ENCODE results near the gene C19orf25. TPM values are rescaled to one million over a fixed set of nuclear protein-coding genes. Genes with fewer than 3 reads are reported as not detected.

C19orf25 gene
- total RNA-seq, 3 donors from 2014 or later = 31.0 to 32.1 (median 32.0) TPM

DNA sequence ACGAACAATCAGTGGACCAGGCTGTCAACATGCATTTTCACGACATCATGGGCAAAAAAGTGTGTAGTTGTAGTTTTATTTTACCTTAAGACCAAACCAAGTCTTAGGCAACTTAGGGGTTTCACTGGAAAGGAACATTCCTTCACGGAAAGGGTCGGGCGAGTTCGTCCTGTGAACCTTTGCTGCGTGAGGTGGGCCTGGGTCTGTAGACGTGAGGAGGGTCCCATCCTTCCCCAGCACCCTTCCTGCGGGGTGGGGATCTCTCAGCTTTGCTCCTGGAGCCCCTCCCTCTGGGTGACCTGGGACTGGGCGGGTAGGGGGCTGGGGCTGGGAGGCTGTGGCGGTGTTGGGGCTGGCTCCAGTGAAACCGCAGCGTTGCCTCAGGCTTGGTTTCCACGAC is 53.1 kb downstream of the C19orf25 start:
- H3K4me1 Mint-ChIP-seq (ENCODE audit: low read depth) = no peaks in the 10 kb centered on the region
- H3K27me3 Mint-ChIP-seq (ENCODE audit: low read depth) = no peaks in the 10 kb centered on the region
- H3K9me3 Mint-ChIP-seq = no peaks in the 10 kb centered on the region
- H3K36me3 Mint-ChIP-seq (ENCODE audit: insufficient read depth) = peaks cover 30% of the 10 kb centered on the region
- no peak for ATAC-seq
- no peak overlapping the region for H3K4me3 Mint-ChIP-seq
- no peak for DNase-seq

DNA sequence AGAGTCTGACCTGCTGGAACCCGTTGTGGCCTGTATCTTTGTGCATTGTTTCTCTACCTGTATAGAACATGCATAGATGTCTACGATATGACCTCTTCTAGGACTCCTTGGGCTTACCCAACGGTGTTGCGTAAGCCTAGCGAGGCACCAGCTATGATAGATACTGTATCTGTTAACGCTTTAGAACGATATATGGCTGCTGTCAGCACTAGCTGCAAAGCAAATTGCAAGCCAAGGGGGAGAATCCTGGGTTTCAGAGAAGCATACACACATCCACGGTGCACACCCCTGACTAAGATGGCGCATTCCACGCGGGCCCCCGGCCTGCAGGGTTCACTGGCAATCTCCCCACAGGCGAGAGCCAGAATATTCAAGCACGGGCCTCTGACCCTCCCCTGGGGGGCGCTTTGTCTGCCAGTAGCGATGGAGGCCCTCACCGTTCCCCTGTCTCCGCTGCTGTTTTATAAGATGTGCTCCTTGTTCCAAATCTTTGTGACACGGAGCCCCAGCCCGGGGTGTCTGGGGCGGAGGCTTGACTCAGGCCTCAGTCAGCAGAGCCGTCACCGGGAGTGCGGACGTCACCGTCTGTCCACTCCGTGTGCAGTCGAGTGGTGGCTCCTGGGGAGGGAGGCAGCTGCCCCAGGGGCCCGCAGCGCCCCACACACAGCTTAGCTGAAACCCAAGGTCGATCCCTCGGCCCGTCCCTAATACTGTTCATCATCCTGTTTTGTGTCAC is 53.7 kb downstream of the C19orf25 start:
- Mint-ChIP-seq H3K36me3 (ENCODE audit: insufficient read depth) (peaks cover 32% of the 10 kb centered on the region), H3K4me3 (no peak overlapping the region), H3K4me1 (ENCODE audit: low read depth) (no peaks in the 10 kb centered on the region), H3K27me3 (ENCODE audit: low read depth) (no peaks in the 10 kb centered on the region), H3K9me3 (no peaks in the 10 kb centered on the region)
- ATAC-seq (no peak), DNase-seq (no peak)

DNA sequence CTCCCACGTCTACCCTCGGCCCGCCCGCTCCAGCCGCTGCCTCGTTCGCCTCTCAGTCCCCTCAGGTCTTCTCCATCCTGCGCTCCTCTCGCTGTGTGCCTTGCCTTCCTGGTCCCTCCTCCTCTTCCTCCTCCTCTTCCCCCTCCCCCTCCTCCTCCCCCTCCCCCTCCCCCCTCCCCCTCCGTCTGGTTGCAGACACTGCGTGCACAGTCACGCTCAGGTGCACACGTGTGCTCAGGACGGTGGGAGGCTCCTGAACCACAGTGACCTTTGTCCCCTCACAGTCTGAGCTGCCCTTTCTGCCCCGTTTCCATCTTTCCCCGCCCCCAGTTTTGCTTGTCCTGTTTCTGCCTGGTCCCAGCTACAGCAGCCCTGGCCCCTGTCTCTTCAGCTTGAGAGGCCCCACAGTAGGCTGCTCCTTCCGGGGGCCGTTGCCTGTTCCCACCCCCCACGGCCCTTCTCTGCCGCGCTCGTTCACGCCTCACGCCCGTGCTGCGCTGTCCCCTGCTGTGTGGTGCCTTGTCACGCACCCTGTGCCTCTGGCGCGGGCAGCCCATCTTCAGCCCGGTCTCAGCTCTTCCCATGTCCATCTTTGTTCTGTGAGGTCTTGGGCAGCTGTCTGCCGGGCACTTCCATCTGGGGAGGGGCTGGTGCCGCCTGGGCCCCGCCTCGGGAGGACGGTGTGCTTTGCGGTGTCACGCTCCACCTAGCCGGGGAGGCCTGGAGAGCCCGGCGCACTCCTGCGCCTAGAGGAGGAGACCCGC is 54.6 kb downstream of the C19orf25 start:
- no peak for DNase-seq
- Mint-ChIP-seq H3K27me3 (ENCODE audit: low read depth) (no peaks in the 10 kb centered on the region), H3K9me3 (no peaks in the 10 kb centered on the region), H3K4me1 (ENCODE audit: low read depth) (no peaks in the 10 kb centered on the region), H3K36me3 (ENCODE audit: insufficient read depth) (peaks cover 33% of the 10 kb centered on the region), H3K4me3 (no peak overlapping the region)
- ATAC-seq = no peak

DNA sequence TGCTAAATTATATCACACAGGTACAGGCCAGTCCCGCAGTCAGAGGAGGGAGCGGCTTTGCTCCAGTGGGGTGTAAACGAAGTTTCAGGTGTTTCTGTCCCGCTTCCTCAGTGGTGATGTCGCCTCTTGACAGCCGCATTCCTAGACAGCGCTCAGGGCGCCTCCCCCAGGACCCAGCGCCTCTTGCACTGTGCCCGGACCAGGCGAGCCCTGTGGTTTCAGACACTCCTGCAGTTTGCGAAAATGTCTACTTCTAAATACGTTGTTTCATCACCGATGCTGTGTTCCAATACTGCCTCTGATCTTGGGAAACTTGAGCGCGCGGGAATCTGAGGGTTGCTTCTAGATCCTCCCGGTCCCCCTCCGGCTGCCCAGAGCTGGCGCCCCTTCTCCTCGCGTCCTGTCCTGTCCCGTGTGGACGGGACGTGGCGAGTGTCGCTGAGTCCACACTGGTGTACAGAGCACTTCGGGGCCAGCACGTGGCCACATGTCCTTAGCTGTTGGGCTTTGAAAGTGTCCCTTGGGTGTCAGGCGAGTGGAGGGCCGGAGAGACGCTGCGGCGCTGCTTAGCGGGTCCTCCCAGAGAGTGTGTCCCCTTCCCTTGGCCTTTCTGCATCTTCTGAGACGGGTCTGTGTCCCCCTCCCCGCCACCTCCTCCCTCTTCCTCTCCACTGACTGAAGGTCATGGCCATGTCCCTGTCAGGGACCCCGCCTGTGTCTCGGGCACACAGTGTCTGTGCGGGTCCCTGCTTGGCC is 55.4 kb downstream of the C19orf25 start:
- no peaks in the 10 kb centered on the region for H3K9me3 Mint-ChIP-seq
- H3K27me3 Mint-ChIP-seq (ENCODE audit: low read depth) = no peaks in the 10 kb centered on the region
- no peak for DNase-seq
- peaks cover 37% of the 10 kb centered on the region for H3K36me3 Mint-ChIP-seq (ENCODE audit: insufficient read depth)
- H3K4me1 Mint-ChIP-seq (ENCODE audit: low read depth) = no peaks in the 10 kb centered on the region
- no peak for ATAC-seq
- H3K4me3 Mint-ChIP-seq = no peak overlapping the region

Other genes with a start within 250 kb of the C19orf25 start
- gene CBARP, start 241.2 kb downstream of the C19orf25 start, total RNA-seq = 1 to 10 TPM in 2 of 3 donors, under 1 TPM in 1; 0.63 to 1.4 (median 1.1) TPM
- 100 to 1,000 TPM; 259 to 434 (median 312) TPM for gene ATP5F1D, start 237.5 kb downstream of the C19orf25 start, total RNA-seq
- 10 to 100 TPM; 63.2 to 70.0 (median 68.7) TPM for gene MIDN, start 230.6 kb downstream of the C19orf25 start, total RNA-seq
- gene CIRBP, start 209.9 kb downstream of the C19orf25 start, total RNA-seq = 100 to 1,000 TPM; 269 to 294 (median 285) TPM
- gene FAM174C, start 203.7 kb downstream of the C19orf25 start, total RNA-seq = 100 to 1,000 TPM; 189 to 199 (median 194) TPM
- not detected for gene EFNA2, start 193.3 kb downstream of the C19orf25 start, total RNA-seq
- 100 to 1,000 TPM; 124 to 142 (median 137) TPM for gene NDUFS7, start 95.3 kb downstream of the C19orf25 start, total RNA-seq
- 10 to 100 TPM; 16.0 to 25.9 (median 23.1) TPM for gene GAMT, start 77.7 kb downstream of the C19orf25 start, total RNA-seq
- gene DAZAP1, start 71.6 kb downstream of the C19orf25 start, total RNA-seq = 100 to 1,000 TPM; 296 to 322 (median 303) TPM
- 1,000 to 10,000 TPM; 2,317 to 2,484 (median 2,379) TPM for gene RPS15, start 40.8 kb downstream of the C19orf25 start, total RNA-seq
- gene APC2, start 29.1 kb downstream of the C19orf25 start, total RNA-seq = under 1 TPM; 0.13 to 0.45 (median 0.16) TPM
- under 1 TPM; 0.46 to 0.50 (median 0.49) TPM for gene PCSK4, start 11.1 kb upstream of the C19orf25 start, total RNA-seq
- 1 to 10 TPM; 1.8 to 3.4 (median 1.9) TPM for gene REEP6, start 12.0 kb upstream of the C19orf25 start, total RNA-seq
- gene ADAMTSL5, start 33.8 kb upstream of the C19orf25 start, total RNA-seq = 1 to 10 TPM; 5.8 to 9.7 (median 6.8) TPM
- not detected for gene PLK5, start 44.9 kb upstream of the C19orf25 start, total RNA-seq
- gene MEX3D, start 89.1 kb upstream of the C19orf25 start, total RNA-seq = 10 to 100 TPM; 12.5 to 17.0 (median 12.6) TPM
- 100 to 1,000 TPM; 153 to 180 (median 163) TPM for gene MBD3, start 113.7 kb upstream of the C19orf25 start, total RNA-seq
- 100 to 1,000 TPM; 226 to 252 (median 250) TPM for gene UQCR11, start 126.2 kb upstream of the C19orf25 start, total RNA-seq
- gene TCF3, start 173.4 kb upstream of the C19orf25 start, total RNA-seq = 100 to 1,000 TPM; 144 to 184 (median 153) TPM

Data from activated T-cell treated with anti-CD3 and anti-CD28 coated beads, Interleukin-2, amount 50 U/mL, for 4 hours (primary cell).